ENCODE results near the gene CCL23.

CCL23 gene

DNA sequence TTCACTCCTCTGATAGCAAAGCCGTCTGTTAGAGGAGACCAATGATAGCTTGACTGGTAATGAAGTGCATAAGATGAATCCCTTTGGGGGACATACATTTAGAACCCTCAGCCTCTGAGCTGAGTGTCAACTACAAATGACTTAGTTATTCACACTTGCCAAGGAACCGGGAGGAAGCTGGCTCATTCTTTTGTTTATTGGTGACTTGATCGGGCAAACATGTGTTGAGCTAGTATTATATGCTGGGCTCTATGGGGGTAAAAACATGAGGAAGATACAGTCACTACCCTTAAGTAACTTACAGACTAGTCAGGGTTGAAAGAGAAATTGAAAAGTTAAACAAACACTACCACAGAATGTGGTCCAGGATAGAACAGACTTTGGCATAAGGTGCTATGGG is 39.4 kb downstream of the CCL23 start:
- Histone ChIP-seq H3K4me1 (peaks cover 0 to 16% (median under 1%) of the 10 kb centered on the region in 10 experiments; a peak in 7 of 20 replicates), H3K9me3 (replicated peaks in 1 of 11) (no peaks in the 10 kb centered on the region), H3K9ac (no peak overlapping the region)

DNA sequence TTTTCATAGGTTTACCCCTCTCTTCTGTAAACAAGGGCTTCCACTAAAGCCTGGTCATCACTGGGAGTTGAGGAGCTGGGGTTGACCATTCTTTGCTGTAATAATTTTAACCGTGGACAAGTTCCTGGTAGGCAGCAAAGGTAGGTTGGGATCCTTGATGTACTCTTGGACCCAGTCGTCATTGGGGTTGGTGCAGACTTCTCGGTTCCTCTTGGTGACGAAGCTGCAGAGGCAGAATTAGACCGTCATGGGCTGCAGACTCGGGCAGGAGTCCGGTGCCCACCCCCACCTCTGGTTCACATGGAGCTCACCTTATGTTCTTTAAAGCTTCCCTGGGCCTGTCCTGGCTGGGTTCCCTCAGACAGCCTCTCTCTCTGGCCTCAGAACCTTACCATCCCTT is 40.3 kb downstream of the CCL23 start:
- Histone ChIP-seq H3K4me1 (peaks cover 0 to 21% (median 2%) of the 10 kb centered on the region in 10 experiments; a peak in 7 of 20 replicates), H3K9me3 (replicated peaks in 1 of 11) (no peaks in the 10 kb centered on the region), H4K20me1 (no peaks in the 10 kb centered on the region), H3K36me3 (no peaks in the 10 kb centered on the region), H3K4me3 (no peak overlapping the region), H3K9ac (no peak overlapping the region), H3K27me3 (no peaks in the 10 kb centered on the region), H3K27ac (no peak overlapping the region), H3K4me2 (no peak overlapping the region)
- TF ChIP-seq Cebpa-rat (IDR thresholded peaks at IDR 0.05) = no peak

More for the DNA sequence above, 39.4 kb downstream of the CCL23 start:
- no peak for TF ChIP-seq Cebpa-rat (IDR thresholded peaks at IDR 0.05)
- H4K20me1 ChIP-seq = no peaks in the 10 kb centered on the region
- H3K4me3 ChIP-seq = no peak overlapping the region
- no peaks in the 10 kb centered on the region for H3K36me3 ChIP-seq
- H3K27me3 ChIP-seq = no peaks in the 10 kb centered on the region
- no peak overlapping the region for H3K27ac ChIP-seq
- no peak overlapping the region for H3K4me2 ChIP-seq

DNA sequence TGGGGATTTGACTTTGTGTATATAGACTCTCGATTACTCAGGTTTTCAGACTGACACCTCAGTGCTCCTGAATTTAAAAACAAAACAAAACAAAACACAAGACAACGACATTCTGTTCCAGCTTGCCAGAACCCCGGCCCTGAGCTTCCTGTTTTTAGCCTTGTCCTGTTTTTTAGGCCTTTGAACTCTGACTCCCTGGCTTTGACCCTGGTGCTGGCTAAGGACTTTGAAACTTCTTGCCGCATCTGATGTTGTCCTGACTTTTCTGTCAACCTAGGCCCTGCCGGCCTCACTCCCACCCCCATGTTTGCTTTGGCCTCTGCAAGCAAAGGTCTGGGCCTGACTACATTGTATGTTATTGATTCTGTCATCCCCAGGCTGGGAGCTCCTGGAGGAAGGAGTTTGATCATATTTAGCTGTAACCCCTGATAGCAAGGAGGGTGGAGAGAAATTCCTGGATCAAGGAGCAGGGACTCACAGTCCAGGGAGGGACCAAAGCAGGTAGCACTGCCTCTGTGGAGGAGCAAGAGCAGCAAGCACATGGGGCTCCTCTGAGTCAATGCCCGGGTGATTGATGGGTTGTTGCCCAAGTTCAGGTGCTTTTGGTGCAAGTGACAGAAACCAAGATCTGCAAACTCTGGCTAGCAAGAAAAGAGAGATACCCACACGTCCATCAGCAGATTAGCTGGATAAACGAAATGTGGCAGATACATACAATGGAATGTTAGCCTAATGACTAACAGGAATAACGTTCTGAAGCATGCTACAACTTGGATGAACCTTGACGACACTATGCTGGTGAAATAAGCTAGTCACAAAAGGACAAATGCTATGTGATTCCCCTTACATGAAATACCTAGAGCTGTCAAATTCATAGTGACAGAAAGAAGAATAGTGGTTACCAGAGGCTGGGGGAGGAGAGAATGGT is 44.2 kb downstream of the CCL23 start:
- peaks cover 0 to 36% (median 5%) of the 10 kb centered on the region in 10 experiments; a peak in 10 of 20 replicates for H3K4me1 ChIP-seq
- TF ChIP-seq Cebpa-rat (IDR thresholded peaks at IDR 0.05) = no peak
- H3K9me3 ChIP-seq (replicated peaks in 1 of 11) = no peaks in the 10 kb centered on the region
- H4K20me1 ChIP-seq = no peaks in the 10 kb centered on the region
- H3K27me3 ChIP-seq = no peaks in the 10 kb centered on the region
- H3K36me3 ChIP-seq = no peaks in the 10 kb centered on the region
- peak overlapping the region in 1 of 11 experiments; percentile 16; a peak in 1 of 22 replicates for H3K27ac ChIP-seq
- peak overlapping the region in 4 of 11 experiments; percentile 8 to 18 (median 14); a peak in 6 of 22 replicates for H3K4me2 ChIP-seq
- no peak overlapping the region for H3K4me3 ChIP-seq
- no peak overlapping the region; a peak in 1 of 22 replicates for H3K9ac ChIP-seq

- no peak overlapping the region for H3K4me3 ChIP-seq
- H3K4me2 ChIP-seq = peak overlapping the region in 3 of 11 experiments; percentile 8 to 18 (median 18); a peak in 4 of 22 replicates
- no peak for TF ChIP-seq Cebpa-rat (IDR thresholded peaks at IDR 0.05)
- peaks cover 0 to 36% (median 5%) of the 10 kb centered on the region in 10 experiments; a peak in 10 of 20 replicates for H3K4me1 ChIP-seq
- peak overlapping the region in 1 of 11 experiments; percentile 16; a peak in 1 of 22 replicates for H3K27ac ChIP-seq
- no peaks in the 10 kb centered on the region for H3K36me3 ChIP-seq
- no peaks in the 10 kb centered on the region for H3K9me3 ChIP-seq (replicated peaks in 1 of 11)
- no peaks in the 10 kb centered on the region for H3K27me3 ChIP-seq
- no peaks in the 10 kb centered on the region for H4K20me1 ChIP-seq
- H3K9ac ChIP-seq = no peak overlapping the region
These were observed 44.8 kb downstream of the CCL23 start for GRCh38 chr17:35972945-35973332.

DNA sequence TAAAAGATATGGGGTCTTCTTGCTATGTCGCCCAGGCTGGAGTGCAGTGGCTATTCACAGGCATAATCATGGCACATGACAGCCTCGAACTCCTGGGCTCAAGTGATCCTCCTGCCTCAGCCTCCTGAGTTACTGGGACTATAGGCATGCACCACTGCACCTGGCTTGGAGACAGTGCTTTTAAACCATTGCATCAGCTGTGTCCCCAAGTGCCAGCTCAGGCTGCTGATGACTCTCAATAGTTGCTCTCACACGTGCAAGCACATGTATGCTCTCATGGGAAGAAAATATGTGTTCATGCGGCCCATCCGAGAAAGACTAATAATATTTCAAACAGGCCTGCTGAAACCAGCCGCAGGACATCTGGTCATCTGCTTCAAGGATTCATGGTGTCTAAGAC is 45.2 kb downstream of the CCL23 start:
- H3K27ac ChIP-seq = no peak overlapping the region
- H3K9ac ChIP-seq = no peak overlapping the region
- TF ChIP-seq Cebpa-rat (IDR thresholded peaks at IDR 0.05) = no peak
- no peaks in the 10 kb centered on the region for H3K27me3 ChIP-seq
- H4K20me1 ChIP-seq = no peaks in the 10 kb centered on the region
- peaks cover 0 to 36% (median 5%) of the 10 kb centered on the region in 10 experiments; a peak in 10 of 20 replicates for H3K4me1 ChIP-seq
- H3K4me3 ChIP-seq = no peak overlapping the region
- no peaks in the 10 kb centered on the region for H3K9me3 ChIP-seq (replicated peaks in 1 of 11)
- H3K36me3 ChIP-seq = no peaks in the 10 kb centered on the region
- H3K4me2 ChIP-seq = no peak overlapping the region

DNA sequence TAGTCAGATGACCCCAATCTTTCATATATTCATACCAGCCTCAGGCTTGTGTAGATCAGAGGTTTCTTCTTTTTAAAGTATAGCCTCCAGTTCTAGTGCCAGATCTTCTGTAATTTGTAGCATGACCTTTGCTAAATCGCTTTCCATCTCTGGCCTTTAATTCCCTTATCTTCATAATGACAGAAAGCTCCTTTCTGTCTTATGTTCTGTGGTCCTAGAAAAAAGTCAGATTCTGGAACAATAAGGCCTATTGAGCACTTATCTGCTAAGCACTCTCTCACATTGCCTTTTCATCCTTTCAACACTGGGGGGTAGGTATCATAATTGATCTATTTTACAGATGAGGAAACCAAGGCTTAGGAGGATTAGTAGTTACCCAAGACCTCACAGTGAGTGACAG is 45.7 kb downstream of the CCL23 start:
- Histone ChIP-seq H3K27ac (no peak overlapping the region), H3K9ac (no peak overlapping the region), H4K20me1 (no peaks in the 10 kb centered on the region), H3K4me2 (no peak overlapping the region), H3K9me3 (replicated peaks in 1 of 11) (no peaks in the 10 kb centered on the region), H3K4me1 (peaks cover 0 to 36% (median 5%) of the 10 kb centered on the region in 10 experiments; a peak in 10 of 20 replicates), H3K27me3 (no peaks in the 10 kb centered on the region), H3K36me3 (no peaks in the 10 kb centered on the region), H3K4me3 (no peak overlapping the region)
- TF ChIP-seq Cebpa-rat (IDR thresholded peaks at IDR 0.05) = no peak

GRCh38 chr17:35969558-35970380 is 48.0 kb downstream of the CCL23 start:
- H3K9me3 ChIP-seq (replicated peaks in 1 of 11) = no peaks in the 10 kb centered on the region
- peak overlapping the region in 4 of 11 experiments; percentile 12 to 61 (median 34); a peak in 8 of 22 replicates for H3K4me2 ChIP-seq
- H3K4me3 ChIP-seq = no peak overlapping the region
- peak overlapping the region in 6 of 11 experiments; percentile 7 to 28 (median 16); a peak in 4 of 22 replicates for H3K27ac ChIP-seq
- no peaks in the 10 kb centered on the region for H3K27me3 ChIP-seq
- no peaks in the 10 kb centered on the region for H3K36me3 ChIP-seq
- peaks cover 0 to 24% (median 5%) of the 10 kb centered on the region in 10 experiments; a peak in 10 of 20 replicates for H3K4me1 ChIP-seq
- TF ChIP-seq Cebpa-rat (IDR thresholded peaks at IDR 0.05) = no peak
- H4K20me1 ChIP-seq = no peaks in the 10 kb centered on the region
- 0 out of 22 replicates have a peak overlapping the region, but pooled peaks of 1 of the 11 experiments have one; percentile 0 for H3K9ac ChIP-seq

- Histone ChIP-seq H3K9me3 (replicated peaks in 1 of 11) (no peaks in the 10 kb centered on the region), H4K20me1 (no peaks in the 10 kb centered on the region), H3K9ac (no peak overlapping the region; a peak in 1 of 22 replicates)
These were observed 49.2 kb downstream of the CCL23 start for GRCh38 chr17:35968520-35969054.

More at GRCh38 chr17:35968520-35969054, 49.2 kb downstream of the CCL23 start:
- peaks cover 0 to 23% (median 5%) of the 10 kb centered on the region in 10 experiments; a peak in 10 of 20 replicates for H3K4me1 ChIP-seq
- no peak for TF ChIP-seq Cebpa-rat (IDR thresholded peaks at IDR 0.05)
- no peaks in the 10 kb centered on the region for H3K27me3 ChIP-seq
- H3K4me2 ChIP-seq = no peak overlapping the region
- no peak overlapping the region for H3K27ac ChIP-seq
- H3K36me3 ChIP-seq = no peaks in the 10 kb centered on the region
- H3K4me3 ChIP-seq = no peak overlapping the region

All from BLaER1 treated with 17β-estradiol and CSF1 and Interleukin-3, amounts not matched to agents 10 nM and 100 nM (cell line).